HG03175 (cell line): Measurements from ENCODE around the gene KIT.

Source experiments
- ATAC-seq: cut with Tn5 transposase; IDR thresholded peaks from one replicate; pipeline ENCODE4 v1.9.1; 2021; ENCODE audit warnings: mild to moderate bottlenecking, moderate library complexity; ENCODE audit not compliant: unreplicated experiment

Gene KIT

DNA sequence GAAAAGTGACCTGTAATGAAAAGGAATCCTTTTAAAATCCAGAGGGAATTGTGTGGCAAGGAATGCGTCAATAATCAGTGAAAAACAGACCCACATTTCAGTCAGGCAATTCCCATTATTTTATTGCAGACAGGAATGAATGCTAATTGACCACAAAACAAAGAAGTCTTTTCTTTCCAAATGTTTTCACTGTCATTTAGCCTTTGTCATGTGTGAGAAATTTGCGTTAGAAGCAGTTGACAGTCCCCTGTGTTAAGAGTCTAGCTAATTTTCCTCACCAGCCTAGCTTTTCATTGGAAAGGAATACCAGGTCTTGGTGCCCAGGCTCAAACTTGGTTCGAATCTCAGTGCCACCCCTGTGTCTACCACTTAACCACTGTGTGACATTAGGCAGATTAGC, 83.4 kb downstream of the KIT start:
- ATAC-seq, result no peak

DNA sequence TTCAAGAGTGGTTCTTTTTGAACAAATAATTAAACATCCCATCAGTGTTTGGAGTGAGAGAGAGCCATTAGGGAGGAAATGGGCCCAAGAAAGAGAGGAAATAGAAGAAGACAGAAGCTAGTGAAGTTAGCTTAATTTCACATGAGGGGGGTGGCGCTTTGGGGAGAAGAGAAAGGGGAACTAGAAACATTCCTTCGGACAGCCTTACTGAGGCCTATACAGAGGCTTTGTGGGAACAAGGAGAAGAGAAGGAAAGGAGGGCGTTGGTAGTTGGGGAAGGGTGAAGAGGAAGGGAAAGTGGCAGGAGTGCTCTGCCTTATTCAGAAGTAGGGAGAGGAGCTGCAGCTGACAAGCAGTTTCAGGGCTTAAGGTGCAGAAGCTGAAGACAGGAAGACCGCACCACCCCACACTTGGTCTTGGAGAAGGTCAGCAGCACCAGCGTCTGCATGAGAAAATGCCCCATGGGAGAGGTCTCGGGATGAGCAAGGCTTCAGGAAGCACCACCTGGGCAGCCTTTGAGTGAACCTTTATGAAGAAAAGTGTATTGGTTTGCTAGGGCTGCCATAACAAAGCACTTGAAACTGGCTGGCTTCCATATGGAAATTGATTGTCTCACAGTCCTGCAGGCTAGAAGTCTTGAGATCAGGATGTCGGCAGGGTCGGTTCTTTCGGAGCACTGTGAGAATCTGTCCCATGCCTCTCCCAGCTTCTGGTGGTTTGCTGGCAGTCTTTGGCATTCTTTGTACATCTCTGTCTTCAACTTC, 85.1 kb downstream of the KIT start:
- no peak for ATAC-seq

DNA sequence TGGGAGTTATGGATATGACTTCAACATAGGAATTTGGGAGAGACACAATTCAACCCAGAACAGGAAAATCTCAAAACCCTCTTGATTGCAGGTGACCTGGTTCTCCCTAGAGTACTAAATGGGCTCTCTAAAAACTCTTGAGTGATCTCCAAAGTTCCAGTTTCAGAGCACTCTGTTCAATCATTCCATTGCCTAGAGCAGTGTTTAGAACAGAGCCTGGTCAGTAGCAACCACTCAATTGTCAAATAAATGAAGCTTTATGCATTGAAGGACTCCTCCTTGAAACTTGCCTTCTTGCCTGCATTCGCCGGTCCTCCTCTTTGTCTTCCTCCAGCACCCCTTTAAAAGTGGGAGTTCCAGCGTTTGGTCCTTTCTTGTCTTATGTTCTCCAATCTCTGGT, 85.8 kb downstream of the KIT start:
- ATAC-seq, result no peak

DNA sequence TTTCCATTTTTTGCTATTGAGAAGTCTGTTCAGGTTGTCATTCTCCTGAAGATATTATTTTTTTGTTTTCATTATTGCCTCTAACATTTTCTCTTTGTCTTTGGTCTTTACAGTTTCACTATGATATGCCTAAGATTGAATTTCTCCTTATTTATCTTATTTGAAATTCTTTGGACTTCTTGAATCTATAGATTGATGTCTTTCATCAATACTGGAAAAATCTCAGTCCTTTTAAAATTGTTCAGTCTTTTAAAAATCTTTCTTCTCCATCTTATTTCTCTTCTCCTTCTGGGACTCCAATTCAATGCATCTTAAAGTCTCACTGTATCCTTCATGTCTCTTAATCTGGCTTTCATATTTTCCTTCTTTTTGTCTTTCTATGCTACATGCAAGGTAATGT, 86.7 kb downstream of the KIT start:
- no peak for ATAC-seq

DNA sequence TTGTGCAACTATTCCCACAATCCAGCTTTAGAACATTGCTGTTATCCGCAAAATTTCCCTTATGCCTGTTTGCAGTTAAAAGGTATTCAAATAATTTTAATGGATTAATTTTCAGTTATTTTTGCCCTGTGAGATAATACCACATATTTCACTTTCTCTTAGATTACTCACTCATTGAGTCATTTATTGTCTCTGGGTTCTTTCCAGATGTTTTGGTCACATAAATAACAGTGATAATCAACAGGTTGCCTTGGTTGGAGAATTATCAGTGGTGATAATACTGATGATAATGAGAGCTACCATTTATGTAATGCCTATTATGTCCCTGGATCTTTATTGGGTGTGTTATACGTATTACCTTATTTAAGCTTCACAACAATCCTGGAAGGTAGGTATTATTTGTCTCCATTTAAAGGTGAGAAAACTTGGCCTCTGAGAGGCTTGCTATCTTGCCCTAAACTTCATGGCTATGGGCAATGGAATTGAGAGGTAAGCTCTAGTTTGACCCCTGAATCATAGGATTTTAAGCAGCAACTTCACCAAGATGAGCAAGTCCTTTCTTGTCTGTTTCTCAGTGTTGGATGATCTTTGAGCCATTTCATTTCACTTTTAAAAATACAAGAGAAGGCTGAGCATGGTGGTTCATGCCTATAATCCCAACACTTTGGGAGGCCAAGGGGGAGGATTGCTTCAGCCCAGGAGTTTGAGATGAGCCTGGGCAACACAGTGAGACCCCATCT, 87.4 kb downstream of the KIT start:
- no peak for ATAC-seq

DNA sequence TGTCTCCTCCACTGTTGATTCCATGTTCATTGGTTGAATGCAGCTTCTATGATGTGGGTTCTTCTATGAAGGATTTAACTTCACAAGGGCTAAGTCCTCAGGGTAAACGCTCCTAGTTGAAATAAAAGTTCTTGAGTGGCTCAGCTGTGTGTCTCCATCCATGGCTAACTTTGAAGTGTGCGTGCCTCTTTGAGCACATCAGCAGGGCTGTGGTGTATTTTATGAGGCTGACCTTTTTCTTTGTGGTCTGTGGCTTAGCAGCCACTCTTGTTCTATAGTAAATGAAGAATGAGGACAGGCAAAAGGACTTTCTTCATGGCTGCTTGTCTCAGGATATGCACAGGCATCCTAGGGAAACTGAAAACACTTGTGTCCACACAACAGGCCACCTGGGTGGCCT, 88.5 kb downstream of the KIT start:
- ATAC-seq, result peak; percentile 59

DNA sequence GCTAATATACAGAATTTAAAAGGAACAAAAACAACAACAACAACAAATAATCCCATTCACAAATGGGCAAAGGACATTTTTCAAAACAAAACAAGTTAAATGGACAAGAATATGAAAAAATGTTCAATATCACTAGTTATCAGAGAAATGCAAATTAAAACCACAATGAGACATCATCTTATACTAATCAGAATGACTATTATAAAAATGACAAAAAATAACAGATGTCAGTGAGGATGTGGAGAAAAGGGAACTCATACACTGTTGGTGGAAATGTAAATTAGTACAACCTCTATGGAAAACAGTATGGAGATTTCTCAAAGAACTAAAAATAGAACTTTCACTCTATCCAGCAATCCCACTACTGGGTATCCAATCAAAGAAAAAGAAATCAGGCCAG, 92.6 kb downstream of the KIT start:
- ATAC-seq, result no peak

DNA sequence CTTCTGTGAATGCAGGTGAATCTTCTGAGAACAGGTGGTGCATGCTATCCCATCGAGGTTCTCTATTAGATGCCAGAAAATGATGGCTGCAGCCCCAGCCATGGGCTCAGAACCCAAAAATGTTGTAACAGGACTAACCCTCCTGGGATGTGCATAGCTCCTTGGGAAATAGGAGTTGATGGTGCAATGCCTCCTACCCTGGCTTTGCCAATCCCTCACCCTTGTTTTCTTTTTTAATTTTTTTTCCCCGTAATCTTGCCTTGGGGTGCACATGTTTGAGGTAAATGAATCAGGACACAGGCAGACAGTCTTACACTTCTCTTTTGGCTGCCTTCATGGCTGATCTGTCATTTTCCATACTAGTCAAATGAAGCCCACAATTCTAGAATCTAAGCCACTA, 96.6 kb downstream of the KIT start:
- ATAC-seq, result no peak

DNA sequence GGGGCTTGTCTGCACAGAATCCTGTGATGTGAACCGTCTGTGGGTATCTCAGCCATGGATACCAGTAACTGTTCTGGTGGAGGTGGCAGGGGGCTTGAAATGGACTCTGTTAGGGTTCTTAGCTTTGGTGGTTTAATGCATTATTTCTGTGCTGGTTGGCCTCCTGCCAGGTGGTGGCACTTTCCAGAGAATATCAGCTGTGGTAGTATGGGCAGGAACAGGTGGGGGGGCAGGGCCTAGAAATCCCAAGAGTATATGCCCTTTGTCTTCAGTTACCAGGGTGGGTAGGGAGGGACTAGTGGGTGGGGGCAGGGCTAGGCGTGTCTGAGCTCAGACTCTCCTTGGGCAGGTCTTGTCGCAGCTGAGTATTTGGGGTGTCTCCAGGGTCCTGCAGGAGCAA, 106.7 kb downstream of the KIT start:
- ATAC-seq, result no peak

DNA sequence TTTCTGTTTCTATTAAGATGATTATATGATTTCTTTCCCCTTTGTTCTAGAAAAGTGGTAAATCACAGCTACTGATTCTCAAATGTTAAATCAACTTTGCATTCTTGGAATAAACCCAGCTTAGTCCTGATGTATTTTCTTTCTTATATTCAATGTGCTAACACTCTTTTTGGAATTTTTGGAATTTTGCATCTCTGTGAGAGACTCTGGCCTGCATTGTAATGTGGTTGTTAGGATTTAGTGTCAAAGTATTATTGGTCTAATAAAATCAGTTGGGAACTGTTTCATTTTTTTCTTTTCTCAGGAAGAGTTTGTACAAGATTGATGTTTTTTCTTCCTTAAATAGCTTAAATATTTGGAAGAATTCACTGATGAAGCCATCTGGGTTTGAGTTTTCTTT, 109.6 kb downstream of the KIT start:
- ATAC-seq, result no peak

DNA sequence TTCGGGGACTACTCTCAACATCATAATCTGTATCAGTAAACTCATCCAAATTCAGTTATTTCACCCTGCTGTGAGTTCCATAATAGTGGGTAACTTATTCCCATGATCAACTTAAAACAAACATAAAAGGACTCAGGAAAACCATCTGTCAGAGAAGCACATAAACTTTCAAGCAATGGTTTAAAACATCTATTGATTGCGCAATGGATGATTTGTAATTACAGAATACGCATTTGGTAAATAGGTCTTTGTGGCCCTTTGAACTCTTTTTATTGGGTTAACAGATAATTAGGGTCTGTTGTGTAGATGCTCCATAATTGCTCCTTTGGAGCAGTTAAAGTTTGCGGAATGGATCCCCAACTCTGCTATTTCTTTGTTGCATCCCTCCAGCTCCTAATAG, 115.3 kb downstream of the KIT start:
- ATAC-seq, result no peak

DNA sequence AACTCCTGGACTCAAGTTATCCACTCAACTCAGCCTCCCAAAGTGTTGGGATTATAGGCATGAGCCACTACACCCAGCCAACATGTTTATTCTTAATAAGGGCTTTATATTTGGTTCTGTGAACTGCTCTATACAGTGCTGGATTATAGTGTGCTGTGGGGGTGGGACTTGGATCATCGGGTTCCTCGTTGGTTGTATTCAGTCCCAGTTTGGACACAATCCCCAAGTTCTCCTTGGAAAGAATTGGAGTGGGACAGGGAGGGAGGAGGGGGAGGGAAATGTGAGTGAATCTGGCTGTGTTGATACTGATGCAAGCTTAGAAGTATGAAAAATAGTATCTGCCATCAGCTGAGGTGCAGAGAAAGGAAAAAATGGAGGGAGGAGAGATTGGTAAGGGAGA, 121.3 kb downstream of the KIT start:
- ATAC-seq, result no peak

DNA sequence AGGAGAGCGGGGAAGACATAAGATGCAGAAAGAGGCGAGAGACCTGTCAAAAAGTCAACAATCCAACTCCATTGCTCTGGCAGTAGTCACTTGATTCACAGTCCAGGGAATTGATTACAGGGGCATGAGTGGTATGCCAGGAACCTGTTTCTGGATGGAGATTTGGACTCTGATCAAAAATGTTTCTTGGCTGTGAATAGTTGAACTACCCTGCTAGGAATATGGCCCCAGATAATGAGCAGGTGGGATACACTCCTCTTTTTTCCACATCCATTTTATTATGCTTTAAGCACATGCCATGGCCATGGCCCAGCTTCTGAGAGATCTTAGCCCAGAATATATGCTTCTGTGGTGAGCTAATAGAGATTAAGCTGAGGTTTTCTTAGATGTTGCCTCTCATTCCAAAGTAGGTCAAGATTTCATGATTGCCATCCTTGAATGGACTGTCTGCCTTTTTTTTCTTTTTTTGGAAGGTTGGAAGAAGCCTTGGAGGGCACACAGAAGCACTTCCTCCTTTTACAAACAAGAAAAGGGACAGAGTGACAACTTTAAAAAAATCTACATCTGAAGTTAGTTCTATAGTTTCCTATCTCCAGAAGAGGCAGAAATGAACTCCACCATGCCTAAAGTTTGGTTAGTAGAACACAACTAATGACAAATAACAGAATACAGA, 121.9 kb downstream of the KIT start:
- no peak for ATAC-seq

DNA sequence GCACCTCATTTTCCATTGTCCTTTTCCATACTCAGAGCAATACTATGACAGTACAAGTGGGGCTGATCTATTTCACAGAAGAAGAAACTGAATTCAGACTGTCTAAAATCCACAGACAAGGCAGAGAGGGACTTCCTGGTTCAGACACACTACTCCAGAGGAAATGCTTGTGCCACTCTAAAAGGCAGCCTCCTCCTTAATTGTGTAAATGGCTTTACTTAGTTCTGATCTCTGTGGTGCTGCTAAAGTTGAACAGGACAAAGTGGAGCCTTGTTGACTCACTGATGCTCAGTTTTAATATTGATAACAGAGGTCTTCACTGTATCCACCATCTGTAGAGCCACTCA, 122.4 kb downstream of the KIT start:
- no peak for ATAC-seq

DNA sequence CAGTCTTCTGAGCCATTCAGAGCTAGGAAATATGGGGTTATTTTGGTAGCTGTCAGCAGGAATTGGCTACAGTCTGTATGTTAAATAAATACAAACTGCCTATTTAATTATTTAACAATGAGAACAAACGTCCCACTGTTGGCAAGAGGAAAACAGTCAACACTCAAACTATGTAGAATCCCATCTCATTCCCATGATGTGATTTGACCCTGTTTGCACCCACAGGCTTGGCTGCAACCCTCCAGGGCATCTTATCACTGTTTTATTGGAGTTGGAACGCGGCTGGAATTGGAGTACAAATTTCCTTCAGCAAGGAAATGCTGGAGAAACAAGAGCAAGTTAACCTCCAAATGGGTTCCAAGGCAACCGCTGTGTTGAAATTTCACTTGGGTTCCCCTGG, 124.0 kb downstream of the KIT start:
- ATAC-seq, result no peak

DNA sequence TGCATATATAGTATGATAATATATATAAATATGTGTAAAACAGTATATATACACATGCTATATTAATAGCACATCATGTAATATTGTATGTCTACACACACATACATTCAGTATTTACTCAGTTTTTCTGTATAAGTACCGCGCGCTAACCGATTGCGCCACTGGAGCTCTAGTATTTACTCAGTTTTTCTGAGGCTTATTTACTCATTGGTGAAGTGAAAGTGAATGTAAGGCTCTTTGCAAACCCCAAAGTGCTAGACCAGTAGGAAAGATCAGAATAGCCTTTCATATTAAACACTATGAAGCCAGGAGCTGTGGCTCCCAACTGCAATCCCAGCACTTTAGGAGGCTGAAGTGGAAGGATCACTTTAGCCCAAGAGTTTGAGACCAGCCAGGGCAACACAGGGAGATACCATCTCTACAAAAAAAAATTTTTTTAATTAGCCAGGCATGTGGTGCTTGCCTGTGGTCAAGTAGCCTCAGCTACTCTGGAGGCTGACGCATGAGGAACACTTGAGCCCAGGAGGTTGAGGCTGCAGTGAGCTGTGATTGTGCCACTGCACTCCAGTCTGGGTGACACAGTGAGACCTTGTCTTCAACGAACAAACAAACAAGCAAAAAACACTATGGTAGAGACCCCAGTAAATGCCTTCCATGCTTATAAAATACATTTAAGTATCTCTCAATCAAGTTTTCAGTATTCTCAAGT, 125.8 kb downstream of the KIT start:
- no peak for ATAC-seq

DNA sequence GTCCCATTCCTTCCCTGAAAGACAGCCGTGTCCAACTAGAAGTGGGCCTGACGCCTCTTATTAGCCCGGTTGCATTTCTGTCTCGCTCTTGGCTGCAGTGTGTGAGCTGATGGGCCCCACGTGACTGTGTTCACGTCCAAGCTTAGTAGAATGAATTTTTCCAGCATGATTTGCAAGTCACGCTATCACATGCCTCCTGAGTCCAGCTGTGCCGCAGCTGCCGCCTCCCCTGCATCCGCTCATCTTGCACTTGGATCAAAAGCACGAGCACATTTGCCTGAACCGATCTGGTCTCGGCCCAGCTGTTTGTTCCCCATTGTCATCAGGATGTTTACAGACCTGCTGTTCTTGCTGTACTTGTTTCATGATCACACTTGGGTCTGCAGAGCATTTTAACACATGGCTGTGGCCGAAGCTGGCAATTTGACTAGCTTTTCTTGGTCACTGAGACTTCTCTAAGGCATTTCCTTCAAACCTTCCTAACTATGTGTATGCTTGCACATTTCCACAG, 126.5 kb downstream of the KIT start:
- ATAC-seq, result no peak
